Prostate gland (tissue), 2 donors: ENCODE results near the gene LRCH1. TPM values are rescaled to one million over a fixed set of nuclear protein-coding genes. Genes with fewer than 3 reads are reported as not detected.

Source experiments
- DNase-seq: peaks from one replicate; pipeline ENCODE4 v3.0.0-alpha.2; 2019; ENCODE audit warnings: low spot score
- H3K27ac ChIP-seq, 2 donors: fragments of 200-600 bp; sonication (generic); 2 replicates each; pipeline ENCODE4 v1.5.1; 2017 to 2019
- H3K27me3 ChIP-seq: fragments of 200-600 bp; sonication (generic); replicated peaks from 2 replicates; pipeline ENCODE4 v1.5.1; 2019; ENCODE audit not compliant: insufficient read depth
- H3K36me3 ChIP-seq, 2 donors: fragments of 200-600 bp; sonication (generic); 1 replicate in 1 of 2; 2 replicates in 1 of 2; pipeline versions ENCODE4 v1.5.1 to v1.8.1; 2017 to 2019
- H3K4me1 ChIP-seq: fragments of 200-600 bp; sonication (generic); replicated peaks from 2 replicates; pipeline ENCODE4 v1.5.1; 2019
- H3K4me3 ChIP-seq, 2 donors: fragments of 200-600 bp; sonication (generic); 2 replicates each; pipeline ENCODE4 v1.5.1; 2017 to 2019
- H3K9me3 ChIP-seq: fragments of 200-600 bp; sonication (generic); 2 replicates; pipeline ENCODE4 v1.5.1; 2017
- POLR2A ChIP-seq: fragments of 450-650 bp; IDR thresholded peaks from one replicate; pipeline ENCODE4 v1.6.1; 2016; ENCODE audit warnings: antibody characterized with exemption, mild to moderate bottlenecking
- POLR2AphosphoS5 ChIP-seq: sonication (generic); formaldehyde crosslinking; IDR thresholded peaks from one replicate; pipeline ENCODE4 v1.6.1; 2017; ENCODE audit warnings: antibody characterized with exemption
- WGBS: methylation state at CpG from one replicate; pipeline ENCODE4 v1.1.5; 2018; 5-methylcytosine and 5-hydroxymethylcytosine counted together
- intact Hi-C: fragments of 100-400 bp; cut with DNase I; formaldehyde crosslinking; loops from one replicate; pipeline ENCODE4 v1.14.2; 2022
- total RNA-seq, 2 donors: library from RNA; depleted of rRNA; stranded (reverse); fragments of >200 nt; gene quantifications; one replicate each; pipeline ENCODE4 v1.1.0, GENCODE V29; 2016
- TF ChIP-seq, protein P1 (sequence below), 4 experiments: fragments of 200-600 bp in 2 of 4; fragments of 450-650 bp in 2 of 4; sonication (generic) in 2 of 4; IDR thresholded peaks; 1 replicate in 3 of 4; 2 replicates in 1 of 4; pipeline ENCODE4 v1.5.1; 2016 to 2019; ENCODE audit warnings: antibody characterized with exemption in 4 of 4, mild to moderate bottlenecking in 2 of 4, moderate library complexity in 2 of 4

LRCH1 gene
- total RNA-seq, 2 donors from 2014 or later, result 14.8 to 17.2 TPM

DNA sequence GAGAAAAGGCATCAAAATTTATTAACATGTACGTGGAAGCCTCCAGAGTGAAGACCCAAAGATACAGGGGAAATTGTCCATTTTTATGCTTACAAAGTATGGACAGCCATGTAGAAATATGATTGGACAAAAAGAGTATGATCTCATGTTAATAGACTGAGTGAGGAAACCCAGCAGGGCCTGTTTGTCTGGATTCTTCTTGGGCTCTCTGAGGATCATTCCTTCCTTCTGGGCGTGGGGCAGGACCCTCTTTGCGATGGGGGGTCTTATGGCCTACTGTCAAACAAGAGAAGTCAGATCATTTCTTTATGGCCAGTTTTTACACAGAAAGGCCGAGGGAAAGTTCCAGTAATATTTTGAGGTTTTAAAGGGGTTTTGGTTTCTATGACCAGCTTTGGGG is 133.2 kb downstream of the LRCH1 start:
- no peak for TF ChIP-seq POLR2AphosphoS5
- TF ChIP-seq, protein P1, sequence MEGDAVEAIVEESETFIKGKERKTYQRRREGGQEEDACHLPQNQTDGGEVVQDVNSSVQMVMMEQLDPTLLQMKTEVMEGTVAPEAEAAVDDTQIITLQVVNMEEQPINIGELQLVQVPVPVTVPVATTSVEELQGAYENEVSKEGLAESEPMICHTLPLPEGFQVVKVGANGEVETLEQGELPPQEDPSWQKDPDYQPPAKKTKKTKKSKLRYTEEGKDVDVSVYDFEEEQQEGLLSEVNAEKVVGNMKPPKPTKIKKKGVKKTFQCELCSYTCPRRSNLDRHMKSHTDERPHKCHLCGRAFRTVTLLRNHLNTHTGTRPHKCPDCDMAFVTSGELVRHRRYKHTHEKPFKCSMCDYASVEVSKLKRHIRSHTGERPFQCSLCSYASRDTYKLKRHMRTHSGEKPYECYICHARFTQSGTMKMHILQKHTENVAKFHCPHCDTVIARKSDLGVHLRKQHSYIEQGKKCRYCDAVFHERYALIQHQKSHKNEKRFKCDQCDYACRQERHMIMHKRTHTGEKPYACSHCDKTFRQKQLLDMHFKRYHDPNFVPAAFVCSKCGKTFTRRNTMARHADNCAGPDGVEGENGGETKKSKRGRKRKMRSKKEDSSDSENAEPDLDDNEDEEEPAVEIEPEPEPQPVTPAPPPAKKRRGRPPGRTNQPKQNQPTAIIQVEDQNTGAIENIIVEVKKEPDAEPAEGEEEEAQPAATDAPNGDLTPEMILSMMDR (IDR thresholded peaks at IDR 0.05), result no peak
- TF ChIP-seq POLR2A, result no peak
- no peak overlapping the region for H3K4me3 ChIP-seq
- H3K4me1 ChIP-seq, result no peaks in the 10 kb centered on the region
- DNase-seq, result no peak
- WGBS, result 68% methylated on average over 4 of the region's 4 CpGs
- H3K36me3 ChIP-seq, result no peaks in the 10 kb centered on the region
- no peaks in the 10 kb centered on the region for H3K9me3 ChIP-seq
- H3K27ac ChIP-seq, result no peak overlapping the region
- intact Hi-C loops, result loop anchor here (10.0 kb wide), 1 partner anchor 131 kb away; the partner anchor contains the start of gene LRCH1
- no peaks in the 10 kb centered on the region for H3K27me3 ChIP-seq

DNA sequence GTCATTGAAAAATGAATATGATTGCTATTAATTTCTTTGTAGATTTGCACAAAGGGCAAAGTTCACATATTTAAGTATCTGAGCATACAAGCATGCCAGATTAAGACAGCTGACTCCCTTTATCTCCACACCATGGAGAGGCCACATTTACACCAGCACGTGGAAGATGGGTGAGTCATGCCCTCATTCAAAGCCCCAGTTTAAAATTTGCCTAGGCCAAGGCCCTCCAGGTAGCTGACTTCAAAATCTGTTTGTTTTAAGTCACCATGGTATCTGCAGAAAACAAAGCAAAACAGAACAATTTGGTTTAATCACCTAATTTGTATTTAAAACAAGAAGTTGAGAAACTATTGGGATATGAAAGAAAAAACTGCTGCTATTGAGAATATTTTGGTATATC is 134.8 kb downstream of the LRCH1 start:
- WGBS, result 9% methylated on average over 1 of the region's 1 CpG
- no peaks in the 10 kb centered on the region for H3K36me3 ChIP-seq
- H3K4me3 ChIP-seq, result no peak overlapping the region
- no peaks in the 10 kb centered on the region for H3K9me3 ChIP-seq
- no peak overlapping the region for H3K27ac ChIP-seq
- H3K4me1 ChIP-seq, result no peaks in the 10 kb centered on the region
- intact Hi-C loops, result loop anchor here (10.0 kb wide), 1 partner anchor 133 kb away; the partner anchor contains the start of gene LRCH1
- TF ChIP-seq POLR2A (no peak), POLR2AphosphoS5 (no peak)
- TF ChIP-seq, protein P1 (IDR thresholded peaks at IDR 0.05), result no peak
- H3K27me3 ChIP-seq, result no peaks in the 10 kb centered on the region
- DNase-seq, result no peak

DNA sequence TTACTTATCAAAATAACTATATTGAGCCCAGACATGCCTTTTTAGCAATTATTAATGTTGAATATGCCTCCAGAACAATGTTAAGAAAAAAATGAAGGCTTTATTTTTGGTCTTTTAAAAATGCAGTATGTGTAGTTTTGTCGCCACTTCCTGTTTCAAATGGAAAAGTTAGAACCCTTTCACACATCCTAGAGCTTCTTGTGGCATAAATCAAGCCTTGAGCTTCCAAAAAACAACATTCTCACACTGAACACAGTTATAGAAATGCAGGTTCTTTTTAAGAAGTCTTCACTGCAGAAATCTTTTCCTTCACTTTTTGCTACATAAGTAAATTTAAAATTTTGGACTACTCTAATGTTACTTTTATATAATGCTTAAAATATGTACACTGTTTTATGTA is 135.3 kb downstream of the LRCH1 start:
- TF ChIP-seq, protein P1 (IDR thresholded peaks at IDR 0.05), result no peak
- TF ChIP-seq POLR2AphosphoS5 (no peak), POLR2A (no peak)
- Histone ChIP-seq H3K4me1 (no peaks in the 10 kb centered on the region), H3K4me3 (no peak overlapping the region), H3K27me3 (no peaks in the 10 kb centered on the region), H3K9me3 (no peaks in the 10 kb centered on the region), H3K36me3 (no peaks in the 10 kb centered on the region), H3K27ac (no peak overlapping the region)
- intact Hi-C loops, result loop anchor here (10.0 kb wide), 1 partner anchor 134 kb away; the partner anchor contains the start of gene LRCH1
- DNase-seq, result no peak
- WGBS, result 86% methylated on average over 1 of the region's 1 CpG

DNA sequence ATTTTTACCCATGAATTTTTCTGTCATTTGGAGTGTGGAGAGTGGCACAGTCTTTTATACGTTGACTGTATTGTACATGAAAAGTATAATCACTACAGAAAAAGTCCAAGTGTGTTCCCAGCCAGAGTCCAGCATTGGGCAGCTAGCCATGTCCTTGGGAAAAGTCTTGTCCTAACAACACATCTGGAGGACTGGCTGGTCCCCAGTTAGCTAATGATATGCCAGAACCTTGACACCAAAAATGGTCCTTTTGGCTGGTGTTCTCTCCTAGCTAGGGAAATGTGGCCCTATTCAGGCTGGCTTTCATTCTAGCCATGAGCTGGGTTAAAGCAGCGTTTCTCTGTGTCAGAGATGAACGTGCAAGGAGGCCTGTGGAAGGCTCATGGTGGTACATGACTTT is 145.0 kb downstream of the LRCH1 start:
- no peak overlapping the region for H3K4me3 ChIP-seq
- no peak overlapping the region for H3K27ac ChIP-seq
- no peaks in the 10 kb centered on the region for H3K27me3 ChIP-seq
- TF ChIP-seq POLR2AphosphoS5 (no peak), POLR2A (no peak)
- TF ChIP-seq, protein P1 (IDR thresholded peaks at IDR 0.05), result no peak
- 48% methylated on average over 3 of the region's 3 CpGs for WGBS
- H3K4me1 ChIP-seq, result no peaks in the 10 kb centered on the region
- DNase-seq, result no peak
- H3K9me3 ChIP-seq, result no peaks in the 10 kb centered on the region
- intact Hi-C loops, result no loop called here
- H3K36me3 ChIP-seq, result peaks cover 0 to 5% of the 10 kb centered on the region in 2 donors

DNA sequence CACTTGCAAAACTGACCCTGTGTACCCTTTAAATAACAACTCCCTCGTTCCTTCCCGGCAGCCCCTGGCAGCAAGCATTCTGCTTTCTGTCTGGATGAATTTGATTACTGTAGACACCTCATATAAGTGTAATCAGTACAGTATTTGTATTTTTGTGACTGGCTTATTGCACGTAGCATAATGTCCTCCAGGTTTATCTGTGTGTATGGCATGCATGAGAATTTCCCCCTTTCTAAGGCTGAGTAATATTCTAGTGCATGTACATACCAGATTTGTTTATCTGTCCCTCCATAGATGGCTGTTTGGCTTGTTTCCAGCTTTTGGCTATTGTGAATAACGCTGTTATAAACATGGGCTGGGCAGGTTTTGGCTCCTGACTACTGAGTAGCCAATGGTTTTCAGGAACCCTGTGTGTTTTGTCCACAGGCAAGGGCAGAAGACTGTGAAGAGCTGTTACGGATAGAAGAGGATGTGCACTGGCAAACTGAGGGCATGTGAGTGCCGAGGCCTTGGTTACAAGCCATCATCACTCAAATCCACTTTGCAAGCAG is 146.0 kb downstream of the LRCH1 start:
- Histone ChIP-seq H3K4me1 (no peaks in the 10 kb centered on the region), H3K4me3 (no peak overlapping the region), H3K27ac (no peak overlapping the region), H3K36me3 (peaks cover 0 to 5% of the 10 kb centered on the region in 2 donors), H3K27me3 (no peaks in the 10 kb centered on the region), H3K9me3 (no peaks in the 10 kb centered on the region)
- intact Hi-C loops, result no loop called here
- TF ChIP-seq, protein P1 (IDR thresholded peaks at IDR 0.05), result no peak
- no peak for DNase-seq
- 60% methylated on average over 6 of the region's 6 CpGs for WGBS
